Right lobe of liver (tissue), 4 donors: Measurements from ENCODE around the gene AHCYL2.
"Not testable (repeated sequence)": the region's sequence is repeated elsewhere in the genome, so short reads cannot be mapped to it uniquely, and the experiment has no call there.

ENCODE experiments used
- POLR2A ChIP-seq: fragments of 450-650 bp; IDR thresholded peaks from one replicate; pipeline ENCODE4 v1.6.1; 2017; ENCODE audit warnings: antibody characterized with exemption, mild to moderate bottlenecking
- TF ChIP-seq, protein P1 (sequence below), 4 donors: fragments of 200-600 bp in 3 of 4; fragments of 450-650 bp in 1 of 4; IDR thresholded peaks; one replicate each; pipeline versions ENCODE4 v1.5.1 to v1.8.0; 2016 to 2022; ENCODE audit warnings: antibody characterized with exemption in 4 of 4, mild to moderate bottlenecking in 2 of 4
- donor health status: DM: no; HTN: no; CAD: no.
- donor health status: DM: no; HTN: no; CAD: no.
- donor health status: DM: no; HTN: yes; CAD: no.

- TF ChIP-seq, protein P1, sequence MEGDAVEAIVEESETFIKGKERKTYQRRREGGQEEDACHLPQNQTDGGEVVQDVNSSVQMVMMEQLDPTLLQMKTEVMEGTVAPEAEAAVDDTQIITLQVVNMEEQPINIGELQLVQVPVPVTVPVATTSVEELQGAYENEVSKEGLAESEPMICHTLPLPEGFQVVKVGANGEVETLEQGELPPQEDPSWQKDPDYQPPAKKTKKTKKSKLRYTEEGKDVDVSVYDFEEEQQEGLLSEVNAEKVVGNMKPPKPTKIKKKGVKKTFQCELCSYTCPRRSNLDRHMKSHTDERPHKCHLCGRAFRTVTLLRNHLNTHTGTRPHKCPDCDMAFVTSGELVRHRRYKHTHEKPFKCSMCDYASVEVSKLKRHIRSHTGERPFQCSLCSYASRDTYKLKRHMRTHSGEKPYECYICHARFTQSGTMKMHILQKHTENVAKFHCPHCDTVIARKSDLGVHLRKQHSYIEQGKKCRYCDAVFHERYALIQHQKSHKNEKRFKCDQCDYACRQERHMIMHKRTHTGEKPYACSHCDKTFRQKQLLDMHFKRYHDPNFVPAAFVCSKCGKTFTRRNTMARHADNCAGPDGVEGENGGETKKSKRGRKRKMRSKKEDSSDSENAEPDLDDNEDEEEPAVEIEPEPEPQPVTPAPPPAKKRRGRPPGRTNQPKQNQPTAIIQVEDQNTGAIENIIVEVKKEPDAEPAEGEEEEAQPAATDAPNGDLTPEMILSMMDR (IDR thresholded peaks at IDR 0.05), result not testable (repeated sequence)
- not testable (repeated sequence) for TF ChIP-seq POLR2A
Observed at GRCh38 chr7:129216101-129216715, 8.6 kb upstream of the AHCYL2 start.
